ENCODE measurements around the gene POLR1A. TPM values are rescaled to one million over a fixed set of nuclear protein-coding genes. Genes with fewer than 3 reads are reported as not detected.

The POLR1A gene
- total RNA-seq, 1 donor, result 43.1 TPM

DNA sequence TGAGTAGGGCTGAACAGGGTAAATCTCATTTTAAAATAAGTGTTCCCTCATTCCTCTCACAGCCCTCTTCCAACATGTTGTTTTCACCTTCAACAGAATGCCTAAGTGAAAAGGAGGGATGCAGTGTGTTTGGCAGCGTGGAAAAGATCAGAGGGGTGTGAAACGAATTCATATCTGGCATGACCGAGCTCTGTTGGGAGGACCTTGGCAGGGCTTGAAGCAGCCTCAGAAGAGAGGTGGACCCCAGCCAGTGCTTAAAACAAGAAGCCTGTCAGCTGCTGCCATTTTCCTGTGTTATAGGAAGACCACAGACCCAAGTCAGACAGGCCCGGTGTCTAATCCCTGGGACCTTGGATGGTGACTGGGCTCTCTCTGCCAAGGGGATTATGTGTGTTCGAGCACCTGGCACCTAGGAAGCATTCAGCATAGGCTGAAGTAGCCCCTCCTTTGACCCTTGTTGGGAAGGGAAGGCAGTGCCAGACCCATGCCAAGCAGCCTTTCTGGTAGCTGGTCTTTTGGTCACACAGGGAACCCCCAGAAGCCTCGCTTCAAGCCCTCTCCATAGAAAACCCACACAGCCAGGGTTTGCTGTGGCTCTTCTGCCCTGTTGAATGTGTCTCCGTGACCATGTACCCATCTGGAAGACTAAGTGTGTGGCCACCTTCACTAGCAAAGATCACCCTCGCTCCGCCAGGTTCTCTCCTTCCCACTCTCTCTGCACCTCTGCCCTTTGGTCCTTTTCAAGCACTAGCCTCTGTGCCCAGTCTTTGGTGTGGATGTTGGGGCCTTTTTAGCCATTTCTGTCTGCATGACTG lies 129.4 kb downstream of the POLR1A start:
- no peak overlapping the region for H3K4me3 ChIP-seq (ENCODE audit: low read depth, low read length)
- TF ChIP-seq, protein P1, sequence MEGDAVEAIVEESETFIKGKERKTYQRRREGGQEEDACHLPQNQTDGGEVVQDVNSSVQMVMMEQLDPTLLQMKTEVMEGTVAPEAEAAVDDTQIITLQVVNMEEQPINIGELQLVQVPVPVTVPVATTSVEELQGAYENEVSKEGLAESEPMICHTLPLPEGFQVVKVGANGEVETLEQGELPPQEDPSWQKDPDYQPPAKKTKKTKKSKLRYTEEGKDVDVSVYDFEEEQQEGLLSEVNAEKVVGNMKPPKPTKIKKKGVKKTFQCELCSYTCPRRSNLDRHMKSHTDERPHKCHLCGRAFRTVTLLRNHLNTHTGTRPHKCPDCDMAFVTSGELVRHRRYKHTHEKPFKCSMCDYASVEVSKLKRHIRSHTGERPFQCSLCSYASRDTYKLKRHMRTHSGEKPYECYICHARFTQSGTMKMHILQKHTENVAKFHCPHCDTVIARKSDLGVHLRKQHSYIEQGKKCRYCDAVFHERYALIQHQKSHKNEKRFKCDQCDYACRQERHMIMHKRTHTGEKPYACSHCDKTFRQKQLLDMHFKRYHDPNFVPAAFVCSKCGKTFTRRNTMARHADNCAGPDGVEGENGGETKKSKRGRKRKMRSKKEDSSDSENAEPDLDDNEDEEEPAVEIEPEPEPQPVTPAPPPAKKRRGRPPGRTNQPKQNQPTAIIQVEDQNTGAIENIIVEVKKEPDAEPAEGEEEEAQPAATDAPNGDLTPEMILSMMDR (IDR thresholded peaks at IDR 0.05; ENCODE audit: insufficient read depth, low read length), result no peak
- peak; percentile 74 for DNase-seq (ENCODE audit: low read depth)

DNA sequence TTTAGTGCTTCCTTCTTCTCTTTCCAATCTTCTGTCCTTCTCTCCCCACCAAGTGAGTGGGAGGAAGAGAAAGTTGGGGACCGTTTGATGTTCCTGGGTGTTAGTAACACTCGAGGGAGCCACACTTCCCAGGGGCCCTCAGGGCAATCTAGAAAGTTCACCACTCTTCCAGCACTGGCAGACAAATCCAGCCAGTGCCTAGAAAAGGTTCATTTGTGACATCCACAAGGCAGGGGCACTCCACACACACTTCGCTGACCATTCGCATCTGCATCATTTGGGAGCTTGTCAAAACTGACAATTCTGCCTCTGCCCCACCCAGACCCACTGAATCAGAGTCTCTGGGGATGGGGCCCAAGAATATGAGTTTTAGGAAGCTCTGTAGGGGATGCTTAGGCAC lies 130.1 kb downstream of the POLR1A start:
- no peak overlapping the region for H3K4me3 ChIP-seq (ENCODE audit: low read depth, low read length)
- TF ChIP-seq, protein P1 (IDR thresholded peaks at IDR 0.05; ENCODE audit: insufficient read depth, low read length), result no peak
- DNase-seq (ENCODE audit: low read depth), result no peak

DNA sequence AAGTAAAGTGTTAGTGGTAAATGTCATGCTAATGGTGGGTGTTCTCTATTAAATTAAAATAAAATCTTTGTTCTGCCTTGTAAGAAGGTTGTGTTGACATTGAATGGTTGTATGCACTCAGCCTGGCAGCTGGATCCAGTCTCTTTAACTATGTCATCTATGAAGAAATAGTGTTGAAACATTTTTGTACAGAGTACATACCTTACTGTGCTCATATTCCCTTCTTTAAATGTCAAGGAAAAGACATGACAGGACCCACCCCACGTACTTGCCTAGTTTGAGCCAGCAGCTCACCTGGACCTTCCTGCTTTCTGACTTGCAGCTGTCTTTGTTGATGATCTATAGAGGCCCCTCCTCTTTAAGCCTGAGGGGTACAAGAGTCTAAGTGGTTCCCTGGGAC lies 131.3 kb downstream of the POLR1A start:
- TF ChIP-seq, protein P1 (IDR thresholded peaks at IDR 0.05; ENCODE audit: insufficient read depth, low read length), result no peak
- H3K4me3 ChIP-seq (ENCODE audit: low read depth, low read length), result no peak overlapping the region
- no peak for DNase-seq (ENCODE audit: low read depth)

GRCh38 chr2:85972355-85972754 lies 133.3 kb downstream of the POLR1A start:
- DNase-seq (ENCODE audit: low read depth), result no peak
- H3K4me3 ChIP-seq (ENCODE audit: low read depth, low read length), result no peak overlapping the region
- TF ChIP-seq, protein P1 (IDR thresholded peaks at IDR 0.05; ENCODE audit: insufficient read depth, low read length), result no peak

DNA sequence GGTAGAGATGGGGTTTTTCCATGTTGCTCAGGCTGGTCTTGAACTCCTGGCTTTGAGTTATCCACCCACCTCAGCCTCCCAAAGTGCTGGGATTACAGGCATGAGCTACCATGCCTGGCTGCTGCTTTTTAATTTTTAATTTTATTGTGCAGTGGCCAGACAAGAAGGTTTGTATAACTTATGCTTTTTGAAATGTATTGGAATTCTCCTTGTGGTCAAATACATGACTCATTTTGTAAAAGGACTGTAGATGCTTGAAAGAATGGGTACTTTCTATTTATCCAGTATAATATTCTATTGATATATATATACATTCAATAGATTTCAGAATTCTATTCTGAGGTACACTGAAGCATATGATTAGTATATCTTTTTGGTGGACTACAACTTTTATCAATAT lies 134.3 kb downstream of the POLR1A start:
- DNase-seq (ENCODE audit: low read depth), result peak; percentile 59
- TF ChIP-seq, protein P1 (IDR thresholded peaks at IDR 0.05; ENCODE audit: insufficient read depth, low read length), result no peak

More for the DNA sequence above, 134.3 kb downstream of the POLR1A start:
- H3K4me3 ChIP-seq (ENCODE audit: low read depth, low read length), result no peak overlapping the region

Small RNA genes lying within 50 kb of the gene (small RNA-seq; reads per million reads assigned to genes)
- gene SNORD94, result 70.2 reads per million, percentile 97 among the genes with 10 or more reads in this experiment

Other genes starting within 250 kb of the POLR1A start
- 19.4 and 87.6 TPM in 2 replicates for gene ST3GAL5, start 216.9 kb downstream of the POLR1A start, total RNA-seq (ENCODE audit: low replicate concordance)
- 61.6 and 71.9 TPM in 2 replicates for gene PTCD3, start 349 bp upstream of the POLR1A start, total RNA-seq (ENCODE audit: low replicate concordance)
- gene IMMT, start 89.6 kb upstream of the POLR1A start, total RNA-seq (ENCODE audit: low replicate concordance), result 47.8 and 76.6 TPM in 2 replicates
- 24.5 and 35.8 TPM in 2 replicates for gene MRPL35, start 93.6 kb upstream of the POLR1A start, total RNA-seq (ENCODE audit: low replicate concordance)
- 0.27 TPM in 1 of 2 replicates, not detected in the other for gene REEP1, start 231.7 kb upstream of the POLR1A start, total RNA-seq (ENCODE audit: low replicate concordance)